Measurements from ENCODE around the gene BLOC1S6.

- TF ChIP-seq RAD21 (conservative IDR thresholded peaks at IDR 0.05 in 1 of 2, IDR thresholded peaks at IDR 0.05 in 1 of 2) (no peak), CTCF (IDR thresholded peaks at IDR 0.05) (no peak), MAFK (IDR thresholded peaks at IDR 0.05; ENCODE audit: partially characterized antibody) (no peak)
These were observed 5.3 kb upstream of the BLOC1S6 start for GRCh38 chr15:45581919-45582318.

Data from A549 (cell line).